NCI-H2107 (cell line): Measurements from ENCODE around the gene PRKCD.
"Not testable (repeated sequence)": the region's sequence is repeated elsewhere in the genome, so short reads cannot be mapped to it uniquely, and the experiment has no call there.

ENCODE experiments used
- DNase-seq: peaks from one replicate; lab custom pipeline; 2025; lab: John Stamatoyannopoulos, UW

Gene PRKCD

GRCh38 chr3:53139906-53140846, 20.8 kb upstream of the PRKCD start:
- DNase-seq = no peak

GRCh38 chr3:53140847-53141845, 19.9 kb upstream of the PRKCD start:
- DNase-seq = no peak

GRCh38 chr3:53142986-53143385, 18.0 kb upstream of the PRKCD start:
- no peak for DNase-seq

- no peak for DNase-seq
Observed at GRCh38 chr3:53144446-53144845, 16.6 kb upstream of the PRKCD start.

GRCh38 chr3:53144862-53145712, 15.9 kb upstream of the PRKCD start:
- no peak for DNase-seq

- DNase-seq = no peak
Observed at GRCh38 chr3:53145713-53146080, 15.3 kb upstream of the PRKCD start.

- DNase-seq = no peak
Observed at GRCh38 chr3:53146319-53146891, 14.6 kb upstream of the PRKCD start.

- DNase-seq = no peak
Observed at GRCh38 chr3:53147151-53147902, 13.7 kb upstream of the PRKCD start.

GRCh38 chr3:53147903-53148400, 13.1 kb upstream of the PRKCD start:
- no peak for DNase-seq

- no peak for DNase-seq
Observed at GRCh38 chr3:53149006-53149690, 11.9 kb upstream of the PRKCD start.

GRCh38 chr3:53149699-53150098, 11.3 kb upstream of the PRKCD start:
- DNase-seq = no peak

GRCh38 chr3:53150247-53151085, 10.5 kb upstream of the PRKCD start:
- no peak for DNase-seq

- DNase-seq = not testable (repeated sequence)
Observed at GRCh38 chr3:53151086-53151438, 9.9 kb upstream of the PRKCD start.

- no peak for DNase-seq
Observed at GRCh38 chr3:53151465-53151864, 9.5 kb upstream of the PRKCD start.

GRCh38 chr3:53151870-53152660, 8.9 kb upstream of the PRKCD start:
- DNase-seq = no peak

- DNase-seq = no peak
Observed at GRCh38 chr3:53153264-53153823, 7.7 kb upstream of the PRKCD start.

- DNase-seq = no peak
Observed at GRCh38 chr3:53153980-53154379, 7.0 kb upstream of the PRKCD start.

- no peak for DNase-seq
Observed at GRCh38 chr3:53154881-53155285, 6.1 kb upstream of the PRKCD start.
